ENCODE measurements around the gene KLHL1.

The KLHL1 gene

GRCh38 chr13:69654392-69654791 lies 453.9 kb downstream of the KLHL1 start:
- no peak for TF ChIP-seq CTCF (IDR thresholded peaks at IDR 0.05; ENCODE audit: low read length, missing control alignments)
- H3K4me3 ChIP-seq (replicated peaks; ENCODE audit: low read depth, low read length), result no peak overlapping the region
- DNase-seq (ENCODE audit: low read depth), result no peak
